HG03135 (cell line): Measurements from ENCODE around the gene POLR1E.
"Not testable (repeated sequence)": the region's sequence is repeated elsewhere in the genome, so short reads cannot be mapped to it uniquely, and the experiment has no call there.

Experiments used
- ATAC-seq: cut with Tn5 transposase; IDR thresholded peaks from one replicate; pipeline ENCODE4 v1.9.1; 2021; ENCODE audit warnings: mild to moderate bottlenecking, moderate library complexity; ENCODE audit not compliant: unreplicated experiment

POLR1E gene

DNA sequence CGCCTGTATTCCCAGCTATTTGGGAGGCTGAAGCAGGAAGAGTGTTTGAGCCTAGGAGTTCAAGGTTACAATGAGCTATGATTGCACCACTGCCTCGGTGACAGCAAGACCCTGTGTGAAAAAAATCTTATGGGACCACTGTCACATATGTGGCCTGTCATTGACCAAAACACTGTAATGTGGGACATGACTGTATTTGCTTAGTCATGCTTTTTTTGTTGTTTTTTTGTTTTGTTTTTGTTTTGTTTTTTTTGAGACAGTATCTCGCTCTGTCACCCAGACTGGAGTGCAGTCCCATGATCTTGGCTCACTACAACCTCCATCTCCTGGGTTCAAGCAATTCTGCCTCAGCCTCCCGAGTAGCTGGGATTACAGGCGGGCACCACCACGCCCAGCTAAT is 13.5 kb downstream of the POLR1E start:
- no peak for ATAC-seq

DNA sequence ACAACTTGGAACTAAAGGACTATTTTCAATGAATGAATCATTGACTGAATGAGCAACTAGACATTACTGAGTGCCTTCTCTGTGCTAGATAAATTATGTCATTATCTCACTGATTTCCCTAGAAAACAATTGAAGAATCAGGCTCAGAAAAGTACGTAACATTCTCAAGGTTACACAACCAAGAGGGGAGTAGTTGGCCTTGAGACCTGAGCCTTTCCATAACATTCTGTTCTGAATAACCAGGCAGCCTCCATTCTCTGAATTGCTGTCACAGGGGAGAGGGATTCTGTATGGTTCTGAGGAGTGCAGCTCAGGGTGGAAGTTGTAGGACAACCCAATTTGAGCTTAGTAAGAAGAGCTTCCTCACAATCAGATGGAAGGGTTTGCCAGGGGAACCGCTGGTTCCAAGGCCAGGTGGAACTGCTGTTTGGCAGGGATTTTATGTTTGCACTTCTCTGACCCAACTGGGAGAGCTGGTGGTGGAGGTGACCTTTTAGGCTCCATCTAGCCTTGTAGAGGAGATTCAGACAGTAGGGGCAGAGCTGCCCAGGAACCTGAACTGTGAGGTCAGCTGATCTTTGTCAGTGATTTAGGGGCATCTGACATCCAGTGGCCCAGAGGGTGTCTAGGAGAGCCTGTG is 16.3 kb downstream of the POLR1E start:
- no peak for ATAC-seq

DNA sequence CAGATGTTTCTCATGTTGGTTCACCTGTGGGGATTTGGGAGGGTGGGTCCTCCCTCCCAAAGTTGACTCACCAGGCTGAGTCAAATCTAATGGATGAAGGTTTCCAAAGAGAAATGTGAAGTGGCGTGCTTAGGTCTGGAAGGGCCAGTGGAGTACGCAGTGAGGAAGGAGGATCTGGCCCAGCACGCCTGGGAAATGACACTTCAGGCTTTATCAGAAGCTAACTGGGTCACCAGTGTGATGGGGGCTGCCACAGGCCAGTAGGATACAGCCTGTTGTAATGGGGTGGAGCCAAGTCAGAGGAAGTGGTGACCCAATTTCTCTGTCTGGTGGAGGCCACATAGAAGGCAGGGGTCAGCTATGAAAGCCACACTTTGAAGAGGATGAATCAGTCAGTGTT is 18.0 kb downstream of the POLR1E start:
- ATAC-seq, result no peak

DNA sequence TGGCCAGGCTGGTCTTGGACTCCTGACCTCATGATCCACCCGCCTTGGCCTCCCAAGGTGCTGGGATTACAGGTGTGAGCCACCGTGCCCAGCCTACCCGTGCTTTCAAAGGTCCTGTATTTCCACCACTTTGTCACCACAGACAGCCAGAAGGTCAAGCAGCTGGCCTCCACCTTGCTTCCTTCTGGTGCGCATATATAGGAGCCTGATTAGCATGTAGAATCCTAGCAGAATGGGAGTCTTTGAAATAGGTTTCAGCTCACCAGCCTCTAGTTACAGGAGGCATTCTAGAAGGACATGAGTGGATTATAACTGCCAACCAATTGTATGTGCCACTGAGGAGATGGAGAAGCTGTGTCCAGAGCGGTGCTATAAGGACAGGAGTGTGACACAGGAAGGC is 18.9 kb downstream of the POLR1E start:
- no peak for ATAC-seq

DNA sequence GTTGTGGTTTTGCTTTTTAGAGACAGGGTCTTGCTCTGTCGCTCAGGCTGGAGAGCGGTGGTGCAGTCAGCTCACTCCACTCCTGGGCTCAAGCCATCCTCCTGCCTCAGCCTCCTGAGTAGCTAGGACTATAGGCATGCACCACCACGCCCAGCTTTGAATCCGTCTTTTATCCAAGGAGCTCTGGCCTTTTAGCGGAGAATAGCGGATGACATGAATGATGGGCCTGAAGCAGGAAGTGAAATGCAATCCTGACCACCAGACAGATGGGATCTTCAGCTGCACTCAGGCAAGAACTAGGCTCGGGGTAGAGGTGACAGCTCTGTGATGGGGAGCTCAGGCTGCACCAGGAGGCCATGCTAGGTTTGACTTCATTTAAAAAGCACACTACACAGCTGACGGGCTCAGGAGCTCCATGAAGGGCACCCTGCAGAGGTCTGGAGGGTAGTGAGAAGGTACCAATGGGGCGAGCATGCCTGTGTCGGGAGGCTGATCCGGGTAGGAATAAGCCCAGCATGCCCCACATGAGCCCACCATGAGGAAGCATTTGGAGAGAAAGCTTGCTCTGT is 21.9 kb downstream of the POLR1E start:
- ATAC-seq, result no peak

DNA sequence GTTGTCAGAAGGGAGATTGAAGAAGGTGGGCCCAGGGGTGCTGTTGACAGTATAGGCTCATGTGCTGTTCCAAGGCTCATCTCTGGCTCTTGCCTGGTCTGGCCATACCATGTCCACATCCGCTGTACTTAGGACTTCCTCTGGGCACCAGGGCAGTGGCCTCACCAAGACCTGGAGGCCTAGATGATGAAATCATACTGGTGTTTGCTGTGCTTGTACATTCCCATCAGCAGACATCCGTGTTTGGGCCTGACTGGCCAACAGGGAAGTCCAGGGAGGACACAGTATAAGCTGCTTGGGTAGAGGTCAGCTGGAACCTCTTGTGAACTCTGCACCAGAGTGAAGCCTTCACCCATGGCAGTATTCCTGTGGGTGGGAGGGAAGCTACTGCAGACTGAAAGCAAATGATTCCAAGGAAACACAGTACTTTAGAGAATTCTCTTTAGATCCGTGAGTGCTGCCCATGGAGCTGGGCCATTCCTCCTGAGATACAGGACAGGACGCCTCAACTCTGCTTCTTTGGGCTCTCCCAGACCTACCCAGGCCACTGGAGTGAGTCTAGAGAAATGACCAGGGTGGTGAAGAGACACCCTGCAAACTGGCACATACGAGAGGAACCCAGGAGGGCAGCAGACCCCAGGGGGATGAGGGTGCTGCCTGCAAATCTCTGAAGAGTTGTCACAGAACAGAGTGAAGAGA is 22.5 kb downstream of the POLR1E start:
- no peak for ATAC-seq

DNA sequence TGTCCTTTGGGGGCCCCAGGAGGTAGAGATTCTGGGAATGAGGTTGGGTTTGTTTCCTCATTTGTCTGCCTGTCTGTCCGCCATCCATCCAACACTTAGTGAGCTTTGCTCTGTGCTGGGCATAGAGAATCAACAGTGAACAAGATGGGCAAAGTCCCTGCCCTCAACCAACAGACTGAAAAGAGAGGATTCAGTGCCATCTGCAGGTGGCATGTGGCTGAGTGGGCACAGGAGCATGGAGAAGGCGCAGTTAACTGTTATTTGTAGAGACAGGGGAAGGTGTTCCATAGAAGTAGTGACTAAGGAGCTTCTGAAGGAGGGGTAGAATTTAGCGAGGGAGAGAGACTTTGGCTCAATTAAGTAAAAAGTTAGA is 23.1 kb downstream of the POLR1E start:
- no peak for ATAC-seq

DNA sequence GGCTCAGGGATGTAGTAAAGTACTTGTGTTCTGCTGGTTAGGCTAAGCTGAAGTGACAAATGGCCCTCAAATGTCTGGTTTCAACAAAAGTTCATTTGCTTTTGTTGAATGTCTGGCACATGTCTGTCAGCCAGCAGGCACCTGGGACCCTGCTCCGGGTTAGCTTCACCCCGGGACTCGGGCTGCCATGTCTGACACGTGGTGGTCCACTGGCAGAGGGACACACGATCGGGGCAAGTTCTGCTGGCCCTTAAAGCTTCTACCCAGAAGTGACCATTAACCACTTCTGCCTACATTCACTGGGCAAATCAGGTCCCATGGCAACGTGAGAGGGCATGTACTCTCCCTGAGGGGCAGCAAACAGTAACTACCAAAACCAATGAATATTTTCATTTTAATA is 23.8 kb downstream of the POLR1E start:
- no peak for ATAC-seq

DNA sequence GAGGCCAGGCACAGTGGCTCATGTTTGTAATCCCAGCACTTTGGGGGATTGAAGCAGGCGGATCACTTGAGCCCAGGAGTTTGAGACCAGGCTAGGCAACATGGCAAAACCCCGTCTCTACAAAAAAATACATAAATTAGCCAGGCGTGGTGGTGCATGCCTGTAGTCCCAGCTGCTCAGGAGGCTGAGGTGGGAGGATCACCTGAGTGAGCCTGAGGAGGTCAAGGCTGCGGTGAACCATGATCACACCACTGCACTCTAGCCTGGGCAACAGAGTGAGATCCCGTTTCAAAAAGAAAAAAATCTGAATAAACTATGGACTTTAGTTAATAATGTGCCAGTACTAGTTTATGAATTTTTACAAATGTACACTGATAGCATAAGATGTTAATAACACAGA is 24.3 kb downstream of the POLR1E start:
- not testable (repeated sequence) for ATAC-seq

DNA sequence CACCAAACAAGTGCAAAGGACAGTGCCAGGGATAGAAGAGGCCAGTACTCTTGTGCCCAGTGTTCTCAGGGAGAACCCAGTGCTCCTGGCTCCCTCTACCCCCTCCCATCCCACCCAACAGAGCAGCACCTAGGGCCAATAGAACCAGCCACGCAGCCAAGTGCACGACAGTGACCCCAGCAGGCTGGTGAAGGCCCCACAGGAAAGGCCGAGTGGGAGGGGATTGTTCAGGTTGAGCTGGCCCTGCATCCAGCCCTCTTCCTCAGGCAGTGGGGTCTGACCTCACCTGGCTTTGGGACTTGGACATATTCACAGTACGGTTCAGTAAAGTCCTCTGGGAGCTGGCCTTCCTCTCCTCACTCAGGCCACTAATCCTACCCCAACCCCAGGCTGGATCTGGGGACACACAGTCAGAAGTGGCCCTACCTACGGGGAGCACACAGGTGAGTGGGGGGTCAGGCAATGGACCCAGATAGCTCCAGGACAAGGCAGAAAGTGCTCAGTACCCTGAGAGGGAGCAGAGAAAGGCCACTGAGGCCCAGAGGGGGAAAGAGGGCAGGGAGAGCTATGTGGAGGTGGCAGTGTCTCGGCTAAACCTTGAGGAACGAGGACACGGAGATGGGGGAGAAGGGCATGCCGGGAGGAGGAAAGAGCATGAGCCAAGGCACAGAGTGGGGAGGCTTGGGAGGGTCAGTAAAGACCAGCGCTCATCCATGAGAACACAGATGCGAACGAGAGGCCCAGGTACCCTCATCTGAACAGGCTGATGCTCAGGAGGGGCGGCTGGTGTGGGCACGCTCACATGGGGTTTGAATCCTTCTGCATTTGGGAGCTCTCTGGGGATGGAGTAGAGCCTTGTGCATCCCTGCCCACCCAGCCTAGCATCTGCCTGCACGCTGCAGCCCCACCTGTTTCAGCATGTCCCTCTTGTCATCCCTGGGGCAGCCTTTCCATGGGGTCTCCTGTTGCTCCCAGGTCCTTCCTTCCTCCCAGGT is 25.6 kb downstream of the POLR1E start:
- ATAC-seq, result no peak

DNA sequence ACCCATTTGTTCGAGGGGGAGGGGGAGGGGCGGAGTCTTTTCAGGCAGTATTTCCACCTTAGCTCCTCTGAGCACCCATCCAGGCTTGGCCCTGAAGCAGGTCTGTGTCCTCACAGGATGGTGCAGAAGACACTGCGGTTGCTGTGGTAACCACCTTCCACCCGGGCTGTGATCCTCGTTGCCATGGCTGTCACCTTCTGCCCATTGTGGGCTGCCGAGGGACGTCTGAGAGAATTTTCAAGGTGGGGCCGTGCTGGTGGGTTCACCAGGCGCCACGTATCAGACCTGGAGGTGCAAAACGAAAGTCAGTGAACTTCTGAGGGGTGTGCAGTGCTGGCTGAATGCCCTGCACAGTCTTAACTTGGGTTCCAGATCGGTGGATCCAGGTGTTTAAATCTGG is 26.7 kb downstream of the POLR1E start:
- no peak for ATAC-seq

DNA sequence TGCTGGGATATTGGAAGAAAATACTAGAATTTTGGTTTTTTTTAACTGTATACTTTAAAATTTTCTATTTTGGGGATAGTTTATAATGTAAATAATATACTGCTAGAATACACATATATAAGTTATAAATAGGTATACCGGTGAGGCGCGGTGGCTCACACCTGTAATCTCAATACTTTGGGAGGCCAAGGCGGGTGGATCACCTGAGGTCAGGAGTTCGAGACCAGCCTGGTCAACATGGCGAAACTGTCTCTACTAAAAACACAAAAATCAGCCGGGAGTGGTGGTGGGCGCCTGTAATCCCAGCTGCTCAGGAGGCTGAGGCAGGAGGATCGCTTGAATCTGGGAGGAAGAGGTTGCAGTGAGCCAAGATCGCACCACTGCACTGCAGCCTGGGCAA is 28.7 kb downstream of the POLR1E start:
- not testable (repeated sequence) for ATAC-seq

DNA sequence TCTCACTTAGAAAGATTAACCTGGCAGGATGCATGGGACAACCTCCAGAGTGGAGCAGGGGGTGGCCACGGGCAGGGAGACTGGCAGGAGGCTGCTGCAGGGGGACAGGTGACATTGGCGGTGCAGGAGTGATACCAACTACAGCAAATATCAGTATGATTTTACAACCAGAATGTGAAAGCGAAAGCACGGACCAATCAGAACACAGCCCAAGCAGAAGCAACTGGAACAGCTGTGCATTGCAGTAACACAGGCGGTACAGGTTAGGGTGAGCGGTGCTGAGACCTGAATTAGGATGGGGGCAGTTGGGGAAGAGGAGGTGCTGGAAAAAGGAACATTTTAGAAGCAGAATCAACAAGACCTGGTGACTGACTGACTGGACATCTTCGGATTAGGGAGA is 29.3 kb downstream of the POLR1E start:
- no peak for ATAC-seq

DNA sequence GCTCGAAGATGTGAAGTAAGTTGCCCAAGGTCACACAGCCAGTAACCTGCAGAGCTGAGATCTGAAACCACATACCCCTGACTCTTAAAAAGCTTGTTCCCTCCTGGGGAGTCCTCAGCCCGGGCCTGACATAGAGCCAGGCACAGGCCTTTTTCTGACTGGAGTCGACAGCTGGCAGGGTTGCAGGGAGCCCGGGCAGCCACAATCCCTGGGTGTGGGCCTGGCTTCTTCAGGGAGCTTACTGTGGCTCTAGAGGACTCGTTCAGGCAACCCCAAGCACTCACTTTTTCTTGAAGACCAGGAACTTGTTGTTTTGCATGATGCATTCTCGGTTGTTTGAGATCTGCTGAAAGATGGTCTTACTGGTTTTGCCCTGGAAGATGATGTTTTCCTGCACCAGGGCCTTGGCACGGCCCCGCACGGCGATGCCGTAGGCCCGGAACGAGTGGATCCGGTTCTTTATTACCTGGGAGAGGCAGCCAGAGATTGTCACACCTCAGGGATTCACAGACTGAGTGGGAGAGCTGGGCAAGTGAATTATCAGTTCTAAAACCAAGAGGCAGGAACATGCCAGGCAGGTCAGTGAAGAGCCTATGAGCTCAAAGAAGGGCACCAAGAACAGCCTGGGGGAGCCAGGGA is 30.0 kb downstream of the POLR1E start:
- ATAC-seq, result no peak

DNA sequence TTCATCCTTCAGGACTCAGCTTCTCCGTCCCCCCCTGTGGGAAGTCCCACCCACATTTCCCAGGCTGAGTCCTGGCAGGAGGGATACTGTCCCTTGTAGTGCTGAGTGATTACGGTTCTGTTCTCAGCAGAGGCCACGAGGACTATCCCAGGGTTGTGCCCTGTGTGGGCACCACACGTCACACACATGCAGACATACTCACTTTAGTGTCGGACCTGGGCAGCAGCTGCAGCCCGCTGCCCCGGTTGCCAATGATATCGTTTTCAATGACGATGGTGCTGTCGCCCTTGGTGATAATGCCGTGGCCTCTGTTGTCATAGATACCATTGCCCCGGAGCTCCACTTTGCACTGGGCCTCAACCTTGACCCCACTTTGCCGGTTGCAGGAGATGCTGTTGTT is 32.2 kb downstream of the POLR1E start:
- no peak for ATAC-seq

DNA sequence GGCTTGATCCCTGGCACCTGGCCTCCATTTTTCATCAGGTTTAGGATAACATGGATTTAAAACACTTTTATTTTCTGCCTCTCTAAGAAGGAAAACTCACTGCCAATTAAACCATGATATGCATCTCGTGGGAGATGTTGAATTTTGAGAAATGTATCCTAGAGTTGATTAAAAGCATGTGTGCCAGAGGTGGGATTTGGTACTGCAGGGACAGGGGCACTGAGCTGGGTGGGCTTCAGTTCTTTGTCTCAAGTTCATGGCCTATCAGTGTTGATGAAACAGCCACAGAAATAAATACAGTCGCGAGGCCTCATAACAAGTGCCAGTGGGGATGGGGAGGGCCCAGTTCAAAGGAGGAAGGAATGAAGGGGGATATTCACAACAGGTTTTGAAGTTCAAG is 34.9 kb downstream of the POLR1E start:
- ATAC-seq, result no peak

DNA sequence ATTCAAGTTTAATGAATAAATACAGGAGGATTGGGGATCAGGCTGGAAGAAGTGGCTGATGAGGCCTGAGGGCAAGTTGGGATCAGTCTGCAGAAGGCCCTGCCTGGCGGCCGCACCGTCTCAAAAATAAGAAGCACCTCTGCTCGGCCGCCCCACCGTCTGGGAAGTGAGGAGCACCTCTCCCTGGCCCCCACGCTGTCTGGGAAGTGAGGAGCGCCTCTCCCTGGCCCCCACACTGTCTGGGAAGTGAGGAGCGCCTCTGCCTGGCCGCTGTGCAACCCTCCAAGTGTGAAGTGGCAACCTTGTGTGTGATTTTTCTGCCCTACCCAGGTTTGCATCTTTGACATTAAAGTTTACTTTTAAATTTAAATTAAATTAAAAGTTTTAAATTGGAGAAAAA is 35.4 kb downstream of the POLR1E start:
- ATAC-seq, result no peak

DNA sequence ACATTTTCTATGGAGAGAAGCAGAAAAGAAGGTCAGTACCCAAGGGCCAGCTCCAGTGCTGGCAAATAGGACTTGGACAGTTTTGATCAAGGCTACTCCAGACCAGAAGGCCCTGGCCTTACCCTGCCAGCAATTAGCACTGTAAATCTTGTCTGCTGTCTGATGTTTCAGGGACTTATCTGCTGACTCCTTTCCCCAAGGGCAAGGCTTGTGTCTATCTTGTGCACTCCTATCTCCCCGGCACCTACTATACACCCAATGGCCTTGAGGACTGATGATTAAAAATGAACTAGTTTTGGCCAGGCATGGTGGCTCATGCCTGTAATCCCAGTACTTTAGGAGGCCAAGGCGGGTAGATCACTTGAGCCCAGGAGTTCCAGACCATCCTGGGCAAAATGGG is 37.2 kb downstream of the POLR1E start:
- no peak for ATAC-seq

DNA sequence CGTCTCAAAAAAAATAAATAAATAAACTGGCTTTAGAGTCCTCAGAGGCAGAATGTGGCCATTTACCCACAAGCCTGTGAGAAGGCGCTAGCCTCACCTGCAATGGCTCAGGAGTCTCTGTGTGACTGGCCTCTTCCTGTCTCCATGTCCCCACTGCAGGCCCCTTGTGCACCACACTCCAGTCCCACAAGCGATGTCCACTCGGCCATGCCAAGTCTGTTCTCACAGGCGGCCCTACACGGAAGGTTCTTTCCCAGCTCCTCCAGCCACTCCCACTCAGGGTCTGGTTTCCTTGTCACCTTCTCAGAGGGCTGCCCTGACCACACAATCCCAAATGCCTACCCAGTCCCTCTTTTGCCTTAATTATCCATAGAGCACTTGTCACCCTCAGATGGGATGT is 38.2 kb downstream of the POLR1E start:
- no peak for ATAC-seq

DNA sequence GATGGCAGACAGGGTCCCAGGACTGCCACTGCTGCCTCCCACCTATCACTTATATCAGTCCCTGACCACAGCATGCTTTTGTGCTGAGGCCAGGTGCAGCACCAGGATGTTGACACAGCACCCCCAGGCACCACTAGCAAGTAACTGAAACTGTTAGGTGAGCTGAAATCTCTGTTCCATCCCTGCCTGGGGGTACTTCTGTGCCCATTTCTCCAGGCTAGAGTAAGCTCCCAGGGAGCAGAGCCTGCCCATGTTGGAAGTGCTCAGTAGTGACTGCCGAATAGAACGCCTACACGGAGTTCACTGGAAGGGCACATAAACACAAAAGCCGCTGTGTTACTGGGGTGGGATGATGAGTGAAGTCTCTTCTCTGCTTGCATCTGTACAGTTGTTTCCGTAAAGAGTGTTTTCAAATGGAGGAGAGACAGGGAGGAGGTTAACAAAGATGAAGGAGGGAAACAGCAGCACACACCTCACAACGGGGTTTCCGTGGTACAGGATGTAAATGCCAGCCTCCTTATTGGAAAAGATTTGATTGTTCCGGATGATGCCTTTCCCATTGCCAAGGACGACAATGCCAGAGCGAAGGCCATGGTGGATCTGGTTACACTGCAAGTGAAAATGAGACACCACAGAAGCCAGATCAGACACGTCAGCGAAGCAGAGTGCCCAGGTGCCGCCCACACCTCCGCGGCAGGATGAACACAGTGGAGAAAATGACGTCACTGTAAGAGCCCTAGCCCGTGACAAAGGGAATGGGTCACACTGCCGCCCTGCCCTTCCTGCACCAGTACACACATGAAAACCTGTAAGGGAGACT is 43.1 kb downstream of the POLR1E start:
- no peak for ATAC-seq
